ENCODE measurements around the gene SORD.

Gene SORD

GRCh38 chr15:45118131-45118588 is 95.2 kb downstream of the SORD start:
- Histone ChIP-seq H3K4me3 (ENCODE audit: insufficient read depth, low read length, poor library complexity, severe bottlenecking) (no peak overlapping the region), H4K20me1 (ENCODE audit: low read depth, low read length) (no peaks in the 10 kb centered on the region), H3K79me2 (ENCODE audit: insufficient read depth, low read length) (no peaks in the 10 kb centered on the region), H3F3A (ENCODE audit: insufficient read depth) (no peaks in the 10 kb centered on the region), H3K9me3 (ENCODE audit: insufficient read depth, low read length) (no peaks in the 10 kb centered on the region), H3K4me2 (ENCODE audit: low read depth, low read length, poor library complexity, severe bottlenecking) (no peak overlapping the region), H3K9ac (ENCODE audit: low read length) (no peak overlapping the region), H3K36me3 (ENCODE audit: low read length) (no peaks in the 10 kb centered on the region), H2AFZ (ENCODE audit: low read depth, low read length, severe bottlenecking) (no peak overlapping the region), H3K9me2 (replicated peaks; ENCODE audit: insufficient read depth, low read length) (no peaks in the 10 kb centered on the region), H3K27me3 (ENCODE audit: low read length) (no peaks in the 10 kb centered on the region), H3K27ac (ENCODE audit: low read depth, low read length) (no peak overlapping the region)
- TF ChIP-seq CTCF (IDR thresholded peaks at IDR 0.05; ENCODE audit: insufficient read depth, low read length, poor library complexity, severe bottlenecking) (peak; percentile 98), EZH2phosphoT487 (conservative IDR thresholded peaks at IDR 0.05; ENCODE audit: low read length) (no peak)

- H3K9me3 ChIP-seq (ENCODE audit: insufficient read depth, low read length): no peaks in the 10 kb centered on the region
- no peaks in the 10 kb centered on the region for H3K79me2 ChIP-seq (ENCODE audit: insufficient read depth, low read length)
- H3K27me3 ChIP-seq (ENCODE audit: low read length): no peaks in the 10 kb centered on the region
- TF ChIP-seq CTCF (IDR thresholded peaks at IDR 0.05; ENCODE audit: insufficient read depth, low read length, poor library complexity, severe bottlenecking) (no peak), EZH2phosphoT487 (conservative IDR thresholded peaks at IDR 0.05; ENCODE audit: low read length) (no peak)
- H3K9ac ChIP-seq (ENCODE audit: low read length): no peak overlapping the region
- H4K20me1 ChIP-seq (ENCODE audit: low read depth, low read length): no peaks in the 10 kb centered on the region
- H3K4me3 ChIP-seq (ENCODE audit: insufficient read depth, low read length, poor library complexity, severe bottlenecking): no peak overlapping the region
- H3K36me3 ChIP-seq (ENCODE audit: low read length): no peaks in the 10 kb centered on the region
- H2AFZ ChIP-seq (ENCODE audit: low read depth, low read length, severe bottlenecking): no peak overlapping the region
- no peaks in the 10 kb centered on the region for H3K9me2 ChIP-seq (replicated peaks; ENCODE audit: insufficient read depth, low read length)
- no peak overlapping the region for H3K4me2 ChIP-seq (ENCODE audit: low read depth, low read length, poor library complexity, severe bottlenecking)
- no peaks in the 10 kb centered on the region for H3F3A ChIP-seq (ENCODE audit: insufficient read depth)
- no peak overlapping the region for H3K27ac ChIP-seq (ENCODE audit: low read depth, low read length)
Observed at GRCh38 chr15:45118996-45119395, 96.0 kb downstream of the SORD start.

DNA sequence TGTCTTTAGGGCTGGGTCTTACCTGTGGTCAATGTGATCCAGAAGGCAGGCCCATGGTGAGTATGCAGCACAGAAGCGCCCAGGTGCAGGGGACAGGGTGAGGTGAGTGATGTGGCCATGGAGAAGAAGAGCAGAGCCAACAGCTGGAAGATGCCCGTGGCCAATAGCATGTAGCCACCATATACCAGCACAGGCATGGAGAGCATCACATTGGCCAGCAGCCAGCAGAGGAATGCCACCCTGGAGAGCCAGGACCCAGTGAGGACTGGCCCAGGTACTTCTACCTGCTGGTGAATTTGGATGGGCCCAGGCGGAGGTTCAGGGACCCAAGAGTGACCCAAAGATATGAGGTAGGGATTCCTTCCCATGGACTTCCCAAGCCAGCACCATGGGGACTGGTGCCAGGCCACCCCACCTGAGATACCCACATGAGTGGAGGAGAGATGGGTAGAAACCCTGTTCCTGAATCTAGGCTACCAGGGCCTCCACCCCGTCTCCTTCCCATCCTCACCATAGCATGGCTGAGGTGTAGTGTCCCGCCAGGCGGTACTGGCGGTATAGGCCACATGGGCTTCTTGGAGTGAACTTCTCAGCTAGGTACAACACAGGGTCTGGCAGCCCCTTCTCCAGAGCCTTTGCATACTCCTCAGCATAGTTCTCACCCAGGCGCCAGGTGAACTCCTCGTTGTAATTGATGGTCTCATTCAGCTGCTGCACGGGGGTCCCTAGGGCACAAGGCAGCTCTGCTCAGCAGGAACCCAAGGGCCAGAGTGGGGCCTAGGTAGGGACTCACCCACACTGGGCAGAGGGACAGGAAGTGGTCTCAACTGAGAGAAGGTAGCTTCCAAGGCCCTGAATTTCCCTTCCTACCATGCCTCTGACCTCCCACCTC is 97.3 kb downstream of the SORD start:
- no peak overlapping the region for H3K4me3 ChIP-seq (ENCODE audit: insufficient read depth, low read length, poor library complexity, severe bottlenecking)
- H3K4me2 ChIP-seq (ENCODE audit: low read depth, low read length, poor library complexity, severe bottlenecking): no peak overlapping the region
- H3K27me3 ChIP-seq (ENCODE audit: low read length): no peaks in the 10 kb centered on the region
- H2AFZ ChIP-seq (ENCODE audit: low read depth, low read length, severe bottlenecking): no peak overlapping the region
- H3F3A ChIP-seq (ENCODE audit: insufficient read depth): no peaks in the 10 kb centered on the region
- no peak for TF ChIP-seq EZH2phosphoT487 (conservative IDR thresholded peaks at IDR 0.05; ENCODE audit: low read length)
- no peak for TF ChIP-seq CTCF (IDR thresholded peaks at IDR 0.05; ENCODE audit: insufficient read depth, low read length, poor library complexity, severe bottlenecking)
- H3K9me2 ChIP-seq (replicated peaks; ENCODE audit: insufficient read depth, low read length): no peaks in the 10 kb centered on the region
- H3K79me2 ChIP-seq (ENCODE audit: insufficient read depth, low read length): no peaks in the 10 kb centered on the region
- H3K9ac ChIP-seq (ENCODE audit: low read length): no peak overlapping the region
- no peaks in the 10 kb centered on the region for H4K20me1 ChIP-seq (ENCODE audit: low read depth, low read length)
- H3K9me3 ChIP-seq (ENCODE audit: insufficient read depth, low read length): no peaks in the 10 kb centered on the region
- H3K27ac ChIP-seq (ENCODE audit: low read depth, low read length): no peak overlapping the region
- no peaks in the 10 kb centered on the region for H3K36me3 ChIP-seq (ENCODE audit: low read length)
